Skin of body (tissue), 2 donors: ENCODE data around the gene SLC25A51. TPM values are rescaled to one million over a fixed set of nuclear protein-coding genes. Genes with fewer than 3 reads are reported as not detected.

Experiments used
- DNase-seq: peaks from one replicate; lab custom pipeline; 2025; lab: John Stamatoyannopoulos, UW
- total RNA-seq: library from RNA; depleted of rRNA; stranded (reverse); fragments of >200 nt; gene quantifications from one replicate; pipeline ENCODE4 v1.2.3, GENCODE V29; 2014

The SLC25A51 gene
- total RNA-seq, 1 donor from 2014 or later = 31.1 TPM

DNA sequence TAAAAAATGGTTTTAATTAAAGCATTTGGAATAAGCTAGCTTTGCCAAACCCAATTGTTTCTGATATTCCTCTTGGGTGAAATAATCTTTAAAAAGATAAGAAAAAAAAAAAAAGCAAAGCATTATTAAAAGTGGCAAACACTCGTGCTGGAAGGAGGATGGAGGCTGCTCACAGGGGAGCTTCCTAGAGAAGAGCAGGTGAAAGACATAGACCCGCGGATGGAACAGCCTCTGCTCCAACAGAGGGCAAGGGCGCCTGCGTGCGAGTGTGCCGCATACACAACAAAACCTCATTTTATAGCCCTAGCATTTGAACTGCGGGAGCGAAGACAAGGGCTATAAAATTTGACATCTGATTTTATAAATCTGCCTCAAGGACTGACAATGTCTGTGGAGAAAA is 33.4 kb upstream of the SLC25A51 start:
- DNase-seq = no peak

- DNase-seq = peak; percentile 47
These were observed 33.0 kb upstream of the SLC25A51 start for GRCh38 chr9:37936965-37937364.

DNA sequence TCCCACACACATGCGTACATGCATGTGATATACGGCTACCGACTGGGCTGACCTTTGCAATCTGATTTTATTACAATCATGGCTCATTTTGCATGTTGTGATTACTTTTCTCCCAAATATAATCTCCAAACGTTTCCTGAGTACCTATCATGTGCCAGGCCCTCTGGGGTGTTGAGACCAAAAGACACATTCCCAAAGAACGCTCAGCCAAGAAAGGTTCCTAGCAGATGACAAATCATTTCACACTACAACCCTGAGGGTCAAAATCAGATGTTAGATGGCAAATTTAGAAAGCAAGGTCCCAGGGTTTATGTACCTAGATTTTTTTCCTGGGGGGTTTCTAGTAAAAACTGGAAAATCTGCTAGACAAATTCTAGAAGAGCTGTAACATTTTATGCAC is 32.4 kb upstream of the SLC25A51 start:
- DNase-seq = no peak

DNA sequence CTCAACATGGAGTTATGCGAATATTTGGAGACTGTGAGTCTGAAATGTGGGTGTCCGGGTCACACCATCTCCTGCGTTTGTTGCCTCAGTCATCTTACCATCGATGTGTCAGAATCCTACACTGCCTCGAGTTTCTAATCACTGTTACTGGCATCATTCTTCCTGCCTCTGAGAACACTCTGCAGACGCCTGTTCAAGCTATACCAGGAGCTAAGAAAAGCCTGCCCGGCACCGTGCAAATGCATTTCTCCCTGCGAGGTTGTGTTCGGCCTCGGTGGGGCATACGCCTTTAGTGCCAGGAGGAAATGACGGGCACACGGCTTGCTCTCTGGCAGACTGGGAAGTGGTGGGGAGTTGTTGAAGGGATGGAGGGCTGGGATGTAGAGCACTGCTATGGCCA is 31.2 kb upstream of the SLC25A51 start:
- no peak for DNase-seq

- peak; percentile 68 for DNase-seq
These were observed 27.7 kb upstream of the SLC25A51 start for GRCh38 chr9:37931592-37931991.

DNA sequence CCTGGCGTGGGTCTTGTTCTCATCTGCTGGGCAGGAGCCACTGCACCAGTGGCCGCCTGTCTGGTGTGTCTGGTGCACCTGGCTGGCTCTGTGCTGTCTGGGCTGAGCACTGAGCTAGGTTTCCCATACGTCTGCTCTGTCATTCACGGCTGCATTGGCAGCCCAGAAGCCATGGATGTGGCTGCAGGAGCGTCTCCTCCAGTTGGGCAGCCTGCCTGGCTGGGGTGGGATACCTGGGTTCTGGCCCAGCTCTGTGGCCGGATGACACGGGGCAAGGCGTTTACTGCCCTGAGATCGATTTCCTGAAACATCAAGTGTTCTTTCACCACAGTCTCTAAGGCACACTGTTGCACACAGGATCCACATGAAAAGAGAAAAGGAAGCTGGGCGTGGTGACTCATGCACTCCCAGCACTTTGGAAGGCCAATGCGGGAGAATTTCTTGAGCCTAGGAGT is 25.5 kb upstream of the SLC25A51 start:
- DNase-seq = no peak

DNA sequence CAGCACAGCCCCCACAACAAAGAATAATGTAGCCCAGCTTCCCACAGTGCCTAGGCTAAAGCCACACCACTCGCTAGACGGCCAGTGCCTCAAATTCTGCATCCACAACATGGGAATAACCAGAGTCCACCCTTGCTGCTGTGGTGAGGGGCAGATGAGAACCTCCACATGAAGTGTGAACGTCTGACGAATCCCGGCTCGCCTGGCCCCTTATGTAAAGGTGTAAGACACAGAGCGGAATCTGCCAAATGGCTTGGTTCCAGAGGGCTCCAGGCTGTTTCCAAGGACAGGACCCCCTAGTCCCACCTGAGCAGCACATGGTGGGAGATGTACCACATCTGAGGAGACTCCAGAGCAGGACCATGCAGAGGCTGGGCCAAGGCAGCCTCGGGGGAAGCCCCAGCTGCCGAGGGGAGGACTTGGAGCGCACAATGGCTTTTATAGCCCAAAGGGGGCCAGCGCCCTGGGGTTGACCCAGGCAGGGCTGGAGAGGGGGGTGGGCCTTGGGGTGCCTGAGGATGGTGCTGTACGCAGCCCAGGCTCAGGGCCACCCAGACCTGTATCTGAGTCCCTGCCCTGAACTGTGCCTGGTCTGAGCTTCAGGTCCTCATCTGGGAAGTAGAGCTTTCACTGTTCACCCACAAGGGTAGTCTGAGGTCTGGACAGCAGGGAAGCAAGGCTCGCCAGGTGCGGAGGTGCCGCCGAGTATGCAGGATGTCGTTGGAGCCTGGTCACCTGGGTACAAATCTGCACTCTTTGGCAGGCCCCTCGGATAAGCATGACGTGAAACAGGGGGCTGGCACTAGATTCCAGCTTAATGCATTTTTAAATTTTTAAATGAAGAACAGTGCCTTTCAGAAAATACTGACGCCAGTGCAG is 24.9 kb upstream of the SLC25A51 start:
- DNase-seq = no peak

DNA sequence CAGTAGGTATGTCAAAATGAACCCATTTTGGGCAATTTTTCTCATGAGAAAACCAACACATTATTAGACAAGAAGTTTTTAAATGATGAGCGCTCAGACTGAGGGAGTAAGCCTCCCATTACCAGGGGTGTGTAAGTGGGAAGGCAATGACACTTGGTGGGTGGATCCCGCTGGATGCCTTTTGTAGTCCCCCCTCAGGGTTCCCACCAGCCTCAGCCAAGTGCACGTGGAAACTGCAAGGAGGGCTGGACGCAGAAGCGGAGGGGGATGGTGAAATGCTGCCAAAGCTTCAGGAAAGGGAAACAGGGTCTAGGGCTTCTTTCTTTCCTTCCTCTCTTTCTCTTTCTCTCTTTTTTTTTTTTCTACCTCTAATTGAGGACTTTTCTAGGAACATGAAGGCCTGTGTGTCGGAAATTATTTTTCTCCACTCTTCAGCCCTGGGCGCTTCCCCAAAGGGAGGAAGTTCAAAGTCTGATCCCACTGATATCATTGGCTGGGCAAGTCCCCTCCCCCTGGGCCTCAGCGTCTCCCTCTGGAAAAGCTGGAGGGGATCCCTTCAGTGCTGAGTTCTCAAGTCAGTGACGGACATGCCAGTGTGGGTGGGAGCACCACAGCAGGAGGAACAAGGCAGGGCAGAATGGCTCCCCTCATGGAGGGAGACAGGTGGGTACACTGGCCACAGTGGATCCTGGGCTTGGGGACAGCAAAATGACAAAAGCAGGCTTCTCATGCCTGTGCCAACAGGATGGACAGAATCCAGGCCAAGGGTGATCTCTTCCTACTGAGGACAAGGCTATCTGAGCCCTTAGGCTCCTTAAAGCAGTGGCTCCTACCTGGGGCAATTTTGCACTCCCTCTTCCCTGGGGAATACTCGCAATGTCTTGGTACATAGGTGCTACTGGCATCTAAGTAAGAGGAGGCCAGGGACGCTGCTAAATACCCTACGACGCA is 23.9 kb upstream of the SLC25A51 start:
- DNase-seq = no peak

GRCh38 chr9:37927132-37927531 is 23.2 kb upstream of the SLC25A51 start:
- DNase-seq = no peak

GRCh38 chr9:37926737-37927118 is 22.8 kb upstream of the SLC25A51 start:
- DNase-seq = no peak

DNA sequence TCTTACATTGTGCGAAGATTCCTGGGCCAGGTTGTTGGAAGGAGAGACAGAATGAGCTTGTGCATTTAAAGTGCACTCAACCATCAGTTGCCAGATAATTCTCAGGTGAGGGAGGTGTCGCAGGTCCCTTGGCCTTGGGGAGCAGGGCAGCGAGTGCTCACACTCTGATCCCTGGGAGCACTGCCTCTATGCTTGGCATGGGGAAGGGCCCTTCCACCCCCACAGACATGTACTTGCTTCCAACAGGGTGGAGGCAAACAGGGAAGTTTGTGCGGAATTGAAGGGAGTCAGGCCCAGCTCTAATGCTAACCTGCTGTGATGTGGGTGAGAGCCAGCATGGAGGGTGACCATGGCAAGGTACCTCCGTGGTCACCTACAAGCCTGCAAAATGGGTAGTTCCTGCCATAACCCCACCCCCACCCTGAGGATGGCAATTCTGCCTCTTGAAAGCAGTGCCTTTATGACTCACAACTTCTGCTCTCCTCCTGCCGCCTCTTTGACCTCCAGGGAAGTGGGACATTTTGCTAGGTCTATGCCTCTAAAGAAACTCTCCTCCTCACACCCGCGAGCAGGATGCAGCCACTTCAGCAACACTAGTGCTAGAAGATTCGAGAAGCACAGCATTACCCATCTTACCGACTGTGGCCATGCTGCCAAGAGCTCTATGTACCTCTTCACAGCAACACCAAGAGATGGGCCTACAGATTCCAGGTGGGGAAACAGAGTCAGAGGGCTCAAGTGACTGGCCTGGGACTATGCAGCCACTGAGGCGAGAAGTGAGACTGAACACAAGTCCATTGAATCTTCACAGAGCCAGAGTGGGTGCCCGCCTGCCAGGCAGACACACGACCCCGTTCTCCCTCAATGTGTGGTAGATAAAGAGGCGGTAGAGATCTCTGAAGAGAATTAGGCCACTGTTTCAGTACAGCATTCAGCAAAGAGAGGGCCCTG is 22.1 kb upstream of the SLC25A51 start:
- DNase-seq = no peak

GRCh38 chr9:37925006-37925405 is 21.1 kb upstream of the SLC25A51 start:
- no peak for DNase-seq

GRCh38 chr9:37924538-37924937 is 20.6 kb upstream of the SLC25A51 start:
- no peak for DNase-seq

DNA sequence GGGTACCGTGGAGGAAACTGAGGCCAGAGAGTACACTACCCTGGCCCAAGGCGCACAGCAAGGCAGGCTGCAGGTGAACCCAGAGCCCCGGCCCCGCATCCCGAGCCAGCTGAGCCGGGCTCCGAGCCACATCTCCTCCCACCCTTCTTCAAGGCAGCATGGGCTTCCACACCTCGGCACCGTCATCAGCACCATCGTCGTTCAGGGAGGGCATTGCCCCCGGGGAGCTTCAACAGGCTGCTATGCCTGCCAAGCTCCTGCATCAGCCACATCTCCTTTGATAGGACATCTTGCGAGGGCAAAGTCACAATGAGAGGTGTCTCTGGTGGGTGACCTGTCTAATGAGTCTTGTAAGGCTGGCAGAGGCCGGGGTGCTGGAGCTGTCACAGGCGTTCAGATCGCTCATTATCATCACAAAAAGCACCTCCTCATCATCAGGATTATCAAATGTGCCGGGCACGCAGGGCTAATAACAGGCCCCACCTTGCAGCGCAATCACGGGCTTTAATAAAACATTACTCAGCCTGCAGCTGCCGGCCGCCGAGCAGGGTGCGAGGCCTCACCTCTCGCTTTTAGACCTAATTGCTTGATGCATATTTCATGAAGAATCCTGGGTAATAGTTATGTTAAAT is 20.0 kb upstream of the SLC25A51 start:
- DNase-seq = no peak

DNA sequence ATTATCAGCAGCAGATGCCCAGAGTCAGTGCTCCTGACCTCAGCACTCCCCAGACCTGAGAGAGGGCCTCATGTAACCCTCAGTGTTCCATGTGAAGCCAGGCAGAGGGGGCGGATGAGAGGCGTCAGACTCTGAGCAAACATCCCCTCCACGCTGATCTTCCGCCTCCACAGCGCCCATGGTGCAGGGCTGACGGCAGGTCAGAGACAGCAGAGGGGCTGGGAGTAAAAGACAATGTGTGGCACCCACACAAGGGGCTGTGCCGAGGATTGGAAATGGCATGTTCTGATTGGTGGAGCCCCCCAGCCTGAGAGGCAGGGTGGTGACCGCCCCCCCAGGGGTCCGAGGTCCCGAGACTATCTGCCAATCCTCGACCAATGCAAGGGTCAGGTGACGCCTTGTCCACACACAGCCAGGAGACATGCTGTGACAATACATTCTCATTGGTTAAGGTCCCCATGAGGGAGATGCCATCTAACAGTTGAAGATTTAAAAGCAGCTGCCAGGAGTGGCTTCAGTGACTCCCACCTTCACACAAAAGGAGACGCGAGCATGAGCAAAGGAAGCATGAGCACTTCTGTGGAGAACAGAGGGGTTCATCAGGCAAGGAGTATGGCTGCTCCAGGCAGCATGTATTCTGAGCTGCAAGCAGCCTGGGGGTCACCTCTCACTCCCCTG is 19.3 kb upstream of the SLC25A51 start:
- no peak for DNase-seq

GRCh38 chr9:37922363-37923117 is 18.6 kb upstream of the SLC25A51 start:
- DNase-seq = no peak

GRCh38 chr9:37921546-37922300 is 17.8 kb upstream of the SLC25A51 start:
- peak; percentile 22 for DNase-seq

DNA sequence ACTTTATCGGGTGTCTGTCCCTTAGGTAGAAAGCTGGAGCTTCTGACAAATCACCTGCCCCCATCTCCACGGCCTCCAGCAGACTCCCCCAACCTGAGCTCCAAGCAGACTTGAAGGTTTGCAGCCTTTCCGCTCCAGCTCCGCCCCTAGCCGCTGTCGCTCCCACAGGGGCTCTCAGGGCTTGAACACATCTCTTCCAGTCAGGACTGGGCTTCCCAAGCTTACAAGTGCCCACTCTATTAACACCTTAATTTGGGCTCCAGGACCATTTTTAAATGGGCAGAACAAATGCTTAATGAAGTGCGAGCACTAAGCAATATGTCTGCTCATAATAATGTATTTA is 17.2 kb upstream of the SLC25A51 start:
- DNase-seq = no peak
